GM18909 (cell line): Measurements from ENCODE around the gene RIC8B.

Experiments used
- ATAC-seq: cut with Tn5 transposase; IDR thresholded peaks from one replicate; pipeline ENCODE4 v1.9.1; 2021; ENCODE audit warnings: mild to moderate bottlenecking; ENCODE audit not compliant: unreplicated experiment, poor library complexity

Gene RIC8B

DNA sequence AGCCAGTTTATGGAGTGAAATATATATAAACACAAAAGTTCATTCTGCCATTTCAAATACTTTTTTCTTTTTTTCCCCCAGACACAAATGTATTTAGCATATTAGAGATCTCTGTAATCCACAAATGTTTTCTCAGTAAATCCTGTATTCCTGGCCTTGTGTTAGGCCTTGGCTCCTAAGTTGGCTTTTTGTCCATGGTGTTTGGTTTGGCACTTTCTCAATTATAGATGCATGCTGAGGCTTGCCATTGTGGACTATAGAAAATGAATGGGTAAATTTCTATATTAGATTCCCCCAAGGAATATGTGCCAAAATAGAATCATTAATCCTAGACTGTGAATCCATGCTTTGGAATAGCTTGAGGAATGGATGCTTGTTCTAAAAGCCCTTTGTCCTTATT, 17.0 kb downstream of the RIC8B start:
- no peak for ATAC-seq

DNA sequence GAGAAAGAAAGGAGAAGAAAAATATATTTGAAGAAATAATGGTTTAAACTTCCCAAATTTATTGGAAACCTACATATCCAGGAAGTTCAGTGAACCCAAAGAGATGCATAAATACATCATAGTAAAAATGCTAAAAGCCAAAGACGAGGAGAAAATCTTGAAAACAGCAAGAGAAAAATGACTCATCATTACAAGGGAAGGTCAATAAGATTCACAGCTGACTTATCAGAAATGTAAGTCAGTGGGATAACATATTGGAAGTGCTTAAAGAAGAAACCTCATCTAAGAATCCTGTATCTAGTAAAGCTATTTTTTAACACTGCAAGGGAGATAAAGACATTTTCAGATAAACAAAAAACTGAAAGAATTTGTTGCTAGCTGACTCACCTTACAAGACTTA, 19.9 kb downstream of the RIC8B start:
- ATAC-seq: no peak

DNA sequence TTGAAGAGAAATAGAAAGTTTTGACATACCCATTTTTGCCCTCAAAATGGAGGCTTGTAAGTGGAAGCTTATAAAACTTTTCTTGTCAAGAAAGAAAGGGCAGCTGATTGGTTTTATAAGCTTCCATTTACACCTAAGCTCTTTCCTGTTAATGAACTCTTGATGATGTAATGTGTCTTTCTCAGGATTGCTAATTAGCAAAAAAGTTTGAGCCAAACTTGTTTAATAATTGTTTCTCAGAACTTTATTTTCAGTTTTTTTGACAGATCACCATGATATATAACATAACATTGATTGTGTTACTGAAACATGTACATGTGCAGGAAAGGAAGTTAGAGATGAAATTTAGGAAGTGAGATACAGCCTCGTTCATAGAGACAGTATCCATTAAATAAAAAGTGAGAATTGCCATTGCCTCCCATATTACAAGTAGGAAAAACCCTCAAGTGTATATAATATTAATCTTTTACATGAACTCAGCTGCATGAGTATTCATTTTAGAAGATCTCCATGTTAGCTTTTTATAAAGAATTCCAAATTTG, 26.8 kb downstream of the RIC8B start:
- no peak for ATAC-seq

DNA sequence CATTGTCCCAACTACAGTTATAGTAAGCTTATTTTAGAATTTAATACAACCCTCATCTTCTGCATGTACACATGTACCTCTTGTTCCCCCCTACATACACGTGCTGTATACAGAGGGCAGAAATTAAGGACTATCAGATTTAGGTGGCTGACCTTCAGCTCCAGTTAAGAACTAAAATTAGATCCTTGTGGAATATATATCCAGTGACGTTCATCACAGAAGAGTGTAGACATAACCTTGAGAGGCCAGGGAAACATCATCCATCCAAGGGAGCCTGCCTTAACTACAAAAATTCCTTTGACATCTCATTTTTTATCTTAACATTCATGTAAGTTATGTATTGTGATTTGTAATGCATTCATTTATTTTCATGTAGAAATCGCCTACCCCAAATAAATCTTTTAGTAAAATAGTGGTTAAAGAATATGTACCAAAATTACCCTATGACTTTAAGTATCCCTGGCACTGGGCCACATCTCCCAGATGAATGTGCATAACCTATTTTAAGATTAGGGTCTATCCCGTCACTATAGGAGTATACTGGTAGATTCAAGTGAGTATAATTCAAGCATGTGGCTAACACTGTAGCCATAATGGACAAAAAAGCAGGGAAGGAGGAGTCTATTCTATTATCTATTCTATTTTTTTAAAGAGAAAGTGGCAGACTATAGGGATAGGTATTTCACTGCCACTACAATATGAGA, 27.5 kb downstream of the RIC8B start:
- no peak for ATAC-seq

DNA sequence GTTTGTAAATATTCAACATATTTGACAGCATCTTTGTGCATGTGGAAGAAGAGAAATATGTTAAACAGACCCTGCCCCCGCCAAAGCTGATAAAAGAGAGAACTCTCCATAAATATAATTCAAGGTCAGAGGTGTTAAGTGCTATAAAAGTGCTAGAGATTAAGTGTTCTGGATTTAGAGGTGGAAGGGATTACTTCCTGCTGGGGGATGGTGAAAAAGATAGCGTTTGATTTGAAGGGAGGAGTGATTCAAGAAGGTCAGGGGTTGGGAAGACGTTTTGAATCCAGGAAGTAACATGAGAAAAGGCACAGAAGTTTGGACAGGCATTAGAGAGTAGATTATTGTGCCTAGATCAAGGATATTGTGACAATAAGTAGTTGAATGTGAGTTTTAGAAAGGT, 30.2 kb downstream of the RIC8B start:
- ATAC-seq: no peak

DNA sequence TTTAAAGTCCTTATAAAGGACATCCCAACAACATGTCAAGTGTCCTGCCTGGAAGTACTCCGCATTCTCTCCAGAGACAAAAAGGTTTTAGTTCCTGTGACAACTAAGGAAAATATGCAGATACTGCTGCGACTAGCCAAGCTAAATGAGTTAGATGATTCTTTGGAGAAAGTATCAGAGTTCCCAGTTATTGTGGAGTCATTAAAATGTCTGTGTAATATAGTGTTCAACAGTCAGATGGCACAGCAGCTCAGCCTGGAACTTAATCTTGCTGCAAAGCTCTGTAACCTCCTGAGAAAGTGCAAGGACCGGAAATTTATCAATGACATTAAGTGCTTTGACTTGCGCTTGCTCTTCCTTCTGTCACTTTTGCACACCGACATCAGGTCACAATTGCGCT, 40.2 kb downstream of the RIC8B start:
- no peak for ATAC-seq

DNA sequence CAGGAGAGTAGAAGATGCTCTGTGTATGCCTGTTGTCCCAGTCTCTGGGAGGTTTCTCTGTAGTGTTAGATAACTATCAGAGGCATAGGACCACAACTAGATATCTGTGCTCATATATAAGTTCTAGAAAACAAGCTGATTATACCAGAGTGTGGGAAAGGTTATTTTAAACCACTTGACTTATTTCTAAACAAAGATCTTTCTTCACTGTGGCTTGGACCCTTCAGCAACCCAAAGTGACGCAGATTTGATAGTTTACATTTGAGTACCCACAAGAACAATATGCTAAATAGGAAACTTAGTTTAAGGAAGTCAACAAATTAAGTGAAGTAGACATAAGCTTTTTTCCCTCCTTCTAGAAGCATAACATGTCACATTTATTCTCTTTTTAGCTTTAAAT, 41.3 kb downstream of the RIC8B start:
- no peak for ATAC-seq

DNA sequence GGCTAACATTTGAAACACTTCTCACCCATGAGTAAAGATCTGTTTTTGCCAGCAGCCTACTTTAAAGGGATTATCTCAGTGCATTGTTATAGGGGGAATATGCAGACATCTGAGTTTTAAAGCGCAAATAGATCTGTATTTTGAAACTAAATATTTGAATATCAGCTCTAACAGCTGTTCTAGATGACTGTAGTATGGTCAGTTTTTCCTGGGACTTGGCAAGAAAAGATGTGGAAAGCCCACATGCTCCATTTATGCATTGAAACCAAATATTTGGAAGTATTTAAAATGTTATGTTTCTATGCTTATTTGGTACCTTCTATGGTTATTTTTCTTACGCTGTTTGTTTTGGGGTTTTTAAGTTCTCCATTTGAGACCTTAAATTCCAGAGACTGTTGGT, 41.7 kb downstream of the RIC8B start:
- no peak for ATAC-seq

DNA sequence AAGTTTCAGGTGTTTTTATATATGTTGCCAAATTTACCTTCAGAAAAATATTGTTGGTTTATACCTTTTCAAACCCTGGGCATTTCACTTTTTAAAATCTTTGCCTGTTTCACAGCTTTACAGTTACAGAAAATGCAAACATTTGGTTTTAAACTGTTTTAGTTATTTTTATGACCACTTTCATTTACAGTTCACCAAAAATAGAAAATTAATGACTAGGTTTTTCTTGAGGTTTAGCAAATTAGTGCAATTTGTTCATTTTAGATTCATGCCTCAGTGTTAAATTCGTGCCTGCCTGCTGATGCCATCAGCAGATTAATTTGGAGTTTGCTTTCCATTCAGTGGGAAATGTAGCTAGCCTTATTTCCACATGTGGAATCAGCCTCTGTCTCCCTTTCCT, 45.5 kb downstream of the RIC8B start:
- no peak for ATAC-seq

DNA sequence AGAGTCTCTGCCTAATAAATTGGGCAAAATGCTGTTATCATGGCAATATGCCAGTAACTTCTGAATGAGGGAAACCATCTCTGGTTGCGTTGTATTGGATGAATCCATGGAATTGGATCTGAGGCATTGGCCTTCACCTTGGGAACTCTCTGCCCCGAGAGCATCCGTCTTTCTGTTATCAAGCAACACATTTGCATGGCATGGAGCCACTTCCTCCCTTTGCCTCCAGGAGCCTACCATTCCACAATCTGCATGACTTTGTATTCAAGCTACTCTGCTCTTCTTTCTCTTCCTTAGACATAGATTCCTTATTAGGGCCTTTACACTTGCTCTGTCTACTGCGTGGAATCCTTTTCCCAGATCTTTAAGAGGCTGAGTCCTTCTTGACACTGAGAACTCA, 57.2 kb downstream of the RIC8B start:
- ATAC-seq: no peak

DNA sequence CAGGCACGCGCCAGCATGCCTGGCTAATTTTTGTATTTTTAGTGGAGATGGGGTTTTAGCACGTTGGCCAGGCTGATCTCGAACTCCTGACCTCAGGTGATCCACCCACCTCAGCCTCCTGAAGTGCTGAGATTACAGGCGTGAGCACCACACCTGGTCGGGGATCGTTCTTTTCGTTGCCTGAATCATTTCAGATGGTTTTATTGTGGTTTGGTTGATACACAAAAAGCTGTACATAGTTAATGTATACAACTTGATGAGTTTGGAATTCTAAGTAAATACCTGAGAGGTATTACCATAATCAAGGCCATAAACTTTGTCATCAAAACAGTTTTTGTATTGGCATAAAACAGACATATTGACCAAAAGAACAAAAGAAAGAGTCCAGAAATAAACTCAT, 63.3 kb downstream of the RIC8B start:
- ATAC-seq: no peak

DNA sequence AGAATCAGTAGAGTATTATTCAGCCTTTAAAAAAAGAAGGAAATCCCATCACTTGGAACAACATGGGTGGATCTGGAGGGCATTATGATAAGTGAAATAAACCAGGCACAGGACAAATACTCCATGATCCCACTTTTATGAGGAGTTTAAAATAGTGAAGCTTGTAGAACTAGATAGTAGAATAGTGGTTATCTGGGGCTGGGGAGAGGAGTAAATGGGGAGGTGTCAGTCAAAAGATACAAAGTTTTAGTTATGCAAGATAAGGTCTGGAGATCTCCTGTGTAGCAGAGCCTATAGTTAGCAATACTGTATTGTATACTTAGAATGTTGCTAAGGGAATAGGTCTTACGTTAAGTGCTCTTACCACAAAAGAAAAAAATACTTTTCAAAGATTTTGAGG, 64.9 kb downstream of the RIC8B start:
- ATAC-seq: no peak

DNA sequence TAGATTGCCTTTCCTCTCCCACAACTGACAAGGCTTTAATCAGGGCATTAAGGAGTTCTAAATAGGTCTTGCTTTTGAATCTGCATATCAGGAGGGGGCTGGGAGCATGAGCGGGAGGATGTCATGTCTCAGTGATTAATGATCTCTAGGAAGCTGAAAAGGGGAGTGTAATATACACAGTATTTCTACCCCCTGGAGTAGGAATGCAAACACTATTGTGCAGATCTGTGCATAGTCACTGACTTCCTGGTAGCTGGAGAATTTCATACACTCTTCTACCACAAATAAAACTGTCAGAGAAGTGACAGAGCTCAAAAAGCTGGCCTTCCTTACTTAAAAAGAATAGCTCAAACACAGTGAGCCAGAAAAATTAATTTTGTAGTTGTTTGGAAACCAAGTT, 65.8 kb downstream of the RIC8B start:
- ATAC-seq: no peak

DNA sequence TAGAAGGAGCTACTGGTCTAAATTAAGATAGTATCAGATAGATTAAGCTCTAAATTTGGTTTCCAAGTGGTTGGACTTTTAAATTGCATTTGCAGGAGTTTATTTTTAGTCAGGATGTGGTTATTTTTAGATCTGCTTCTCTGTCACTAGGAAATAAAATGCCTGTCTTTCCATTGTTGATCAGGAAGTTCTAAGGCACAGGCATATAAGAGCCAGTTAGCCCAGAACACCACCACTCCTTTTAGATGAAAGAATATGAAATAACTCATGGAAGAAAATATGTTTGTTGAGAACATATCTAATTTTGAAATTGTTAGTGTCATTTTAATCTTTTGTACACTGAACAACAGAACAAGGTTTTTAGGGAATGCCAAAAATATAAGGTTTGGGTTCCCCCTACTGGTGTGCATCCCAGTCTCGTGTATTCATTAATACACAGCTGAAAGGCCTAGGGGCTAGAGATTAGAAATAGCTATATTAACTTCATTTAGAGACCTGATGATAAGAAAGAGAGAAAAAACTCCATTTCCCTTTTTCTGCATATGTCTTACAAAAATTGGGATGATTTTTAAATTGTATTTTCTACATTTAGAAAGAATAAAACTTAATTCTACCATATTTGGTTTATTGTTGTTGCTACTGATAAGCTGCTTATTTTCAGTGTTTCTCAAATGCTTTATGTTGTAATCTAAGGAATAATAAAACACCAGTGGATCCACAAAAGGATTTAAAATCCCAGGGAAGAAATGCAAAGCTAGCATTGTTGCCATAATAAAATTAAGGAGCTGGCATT, 67.2 kb downstream of the RIC8B start:
- no peak for ATAC-seq

DNA sequence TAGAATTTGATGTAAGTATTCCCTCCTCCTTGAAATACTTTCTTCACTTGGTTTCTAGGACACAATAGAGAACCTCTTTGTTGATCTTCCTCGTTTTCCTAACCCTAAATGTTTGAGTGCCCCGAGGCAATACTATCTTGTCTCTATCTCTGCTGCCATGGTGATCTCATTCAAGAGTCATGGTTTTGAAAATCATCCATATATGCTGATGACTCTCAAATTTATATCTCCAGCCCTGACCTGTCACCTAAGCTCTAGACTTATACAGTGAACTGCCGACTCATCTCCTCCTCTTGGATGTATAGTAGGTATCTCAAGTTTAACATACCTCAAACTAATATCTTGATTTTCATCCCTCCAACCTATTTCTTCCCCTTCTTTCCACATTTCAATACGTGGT, 71.4 kb downstream of the RIC8B start:
- no peak for ATAC-seq

DNA sequence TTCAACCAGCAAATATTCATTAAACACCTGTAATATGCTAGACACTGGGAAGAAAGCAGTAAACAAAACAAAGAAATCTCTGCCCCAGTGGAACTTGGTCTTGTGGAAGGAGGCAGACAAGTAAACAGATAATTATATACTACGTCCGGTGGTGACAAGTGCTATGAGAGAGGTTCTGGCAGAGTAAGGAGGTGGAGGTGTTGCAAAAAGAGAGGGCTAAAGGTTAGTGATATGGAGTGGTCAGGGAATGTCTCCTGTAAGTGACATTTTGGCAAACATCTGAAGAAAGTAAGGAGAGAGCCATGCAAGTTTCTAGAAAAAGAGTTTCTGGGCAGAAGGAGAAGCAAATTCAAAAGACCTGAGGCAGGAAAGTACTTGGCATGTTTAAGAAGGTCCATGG, 73.4 kb downstream of the RIC8B start:
- no peak for ATAC-seq

DNA sequence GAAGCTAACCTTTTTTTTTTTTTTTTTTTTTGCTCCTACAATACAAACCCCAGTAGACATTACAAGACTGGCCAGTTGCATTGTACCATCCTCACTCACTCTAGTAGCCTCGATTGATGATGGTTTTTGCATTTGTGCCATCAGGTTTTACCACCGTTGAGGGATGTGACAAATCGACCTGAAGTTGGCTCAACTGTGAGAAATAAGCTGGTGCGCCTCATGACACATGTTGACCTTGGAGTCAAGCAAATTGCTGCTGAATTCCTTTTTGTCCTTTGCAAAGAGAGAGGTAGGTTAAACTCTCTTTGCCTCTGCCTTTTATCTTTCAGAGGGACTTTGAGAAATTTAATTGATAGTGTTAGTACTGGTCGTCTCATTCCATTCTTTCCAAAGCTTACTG, 76.8 kb downstream of the RIC8B start:
- ATAC-seq: no peak

DNA sequence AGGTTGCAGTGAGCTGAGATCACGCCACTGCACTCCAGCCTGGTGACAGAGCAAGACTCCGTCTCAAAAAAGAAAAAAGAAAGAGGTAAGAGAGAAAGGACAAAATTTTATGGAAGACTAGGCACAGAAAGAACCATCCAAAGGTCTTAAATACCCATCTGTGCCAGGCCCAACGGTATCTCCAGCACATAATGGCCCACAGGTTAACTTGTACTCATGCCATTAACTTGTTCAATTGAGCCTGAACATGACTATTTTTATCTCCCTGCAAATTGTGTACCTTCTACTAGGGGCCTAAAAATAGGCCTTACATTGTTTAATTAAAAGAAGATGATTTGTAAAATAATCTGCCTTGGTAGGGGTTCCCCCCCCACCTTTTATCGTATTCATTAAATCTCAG, 80.2 kb downstream of the RIC8B start:
- no peak for ATAC-seq

DNA sequence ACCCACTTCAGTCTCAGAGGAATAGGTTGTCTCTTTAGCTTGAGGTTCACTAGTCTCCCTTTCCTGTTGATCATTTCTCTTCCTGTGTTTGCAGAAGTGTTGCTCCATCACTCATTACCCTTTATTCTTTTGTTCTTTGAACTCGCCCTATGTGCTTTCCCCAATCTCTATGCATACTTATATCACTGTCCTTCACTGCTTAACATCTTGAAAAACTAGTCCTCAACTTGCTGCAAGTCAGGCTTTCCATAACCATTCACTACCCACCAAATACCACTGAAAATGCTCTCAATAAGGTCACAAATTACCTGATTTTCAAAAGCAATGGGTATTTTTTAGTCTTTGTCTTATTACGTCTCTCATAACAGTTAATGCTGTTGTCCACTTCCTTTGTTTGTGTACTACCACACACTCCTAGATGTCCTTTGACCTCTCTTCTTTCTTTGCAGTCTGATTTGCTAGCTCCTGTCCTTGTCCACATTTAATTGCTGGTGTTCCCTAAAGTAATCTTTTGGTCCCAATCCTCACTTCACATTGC, 80.8 kb downstream of the RIC8B start:
- no peak for ATAC-seq

DNA sequence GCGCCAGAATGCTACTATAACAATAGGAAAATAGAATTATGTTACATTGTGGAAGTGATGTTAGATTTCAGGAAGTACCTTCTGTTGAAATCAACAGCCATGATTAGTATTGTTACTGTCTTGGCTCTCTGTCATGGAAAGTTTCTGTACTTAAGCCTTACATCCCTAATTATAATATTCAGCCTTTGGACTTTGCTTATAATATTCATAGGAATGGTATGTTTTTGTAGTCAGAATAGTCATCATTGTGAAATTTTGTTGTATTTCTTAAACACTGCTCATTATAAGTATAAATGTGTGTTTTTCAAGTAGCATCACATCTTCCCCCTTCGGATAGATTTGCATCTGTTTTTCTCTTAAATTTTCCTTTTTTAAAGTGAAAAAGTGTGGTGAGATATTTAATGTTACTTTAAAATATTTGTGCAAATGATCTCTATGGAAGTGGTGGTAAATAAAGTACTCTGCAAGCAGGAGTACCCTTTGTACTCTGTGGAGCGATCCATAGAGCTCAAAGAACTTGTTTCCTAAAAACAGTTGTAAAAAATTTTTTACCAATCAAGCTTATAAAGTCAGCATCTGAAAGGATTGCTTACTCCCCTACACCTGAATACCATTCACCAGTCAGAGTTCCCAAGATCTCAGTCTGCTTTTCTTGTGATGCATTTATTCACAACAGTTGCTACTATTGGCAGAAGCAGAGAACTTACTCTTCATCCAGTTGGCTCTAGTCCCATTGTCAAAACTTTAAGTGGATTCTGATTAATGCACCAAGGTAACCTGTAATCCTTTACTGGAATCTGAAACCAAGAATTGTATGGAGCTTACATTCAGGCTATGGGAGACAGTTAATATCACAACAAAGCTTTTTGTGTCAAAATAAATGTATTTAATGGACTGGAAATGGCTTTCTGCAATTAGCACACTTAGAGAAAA, 87.8 kb downstream of the RIC8B start:
- ATAC-seq: no peak

DNA sequence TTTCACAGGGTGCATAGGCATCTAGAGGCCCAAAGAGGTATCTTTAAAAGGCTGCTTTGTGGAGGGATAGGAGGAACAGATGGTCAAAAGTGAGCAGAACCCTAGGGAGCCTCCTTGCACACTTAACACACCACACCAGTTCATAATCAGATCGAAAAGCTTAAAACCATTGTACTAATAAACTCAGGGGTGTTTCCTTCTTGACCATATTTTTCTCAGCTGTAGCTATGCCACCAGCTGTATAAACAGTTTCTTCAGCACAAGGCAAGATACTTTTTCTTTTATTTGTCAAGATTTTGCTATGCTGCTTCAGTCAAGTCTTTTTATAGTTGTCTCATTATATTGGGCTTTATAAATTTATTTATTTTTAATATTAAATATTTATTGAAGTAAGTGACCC, 88.7 kb downstream of the RIC8B start:
- ATAC-seq: no peak
